Measurements from ENCODE around the gene DIAPH2. TPM values are rescaled to one million over a fixed set of nuclear protein-coding genes. Genes with fewer than 3 reads are reported as not detected.

The DIAPH2 gene
- total and polyA plus RNA-seq, 9 of the 15 experiments (the other 6 are each of a cell fraction or from before 2014, with no cell fraction given): 0.01 to 0.18 (median 0.07) TPM; not detected in 1

DNA sequence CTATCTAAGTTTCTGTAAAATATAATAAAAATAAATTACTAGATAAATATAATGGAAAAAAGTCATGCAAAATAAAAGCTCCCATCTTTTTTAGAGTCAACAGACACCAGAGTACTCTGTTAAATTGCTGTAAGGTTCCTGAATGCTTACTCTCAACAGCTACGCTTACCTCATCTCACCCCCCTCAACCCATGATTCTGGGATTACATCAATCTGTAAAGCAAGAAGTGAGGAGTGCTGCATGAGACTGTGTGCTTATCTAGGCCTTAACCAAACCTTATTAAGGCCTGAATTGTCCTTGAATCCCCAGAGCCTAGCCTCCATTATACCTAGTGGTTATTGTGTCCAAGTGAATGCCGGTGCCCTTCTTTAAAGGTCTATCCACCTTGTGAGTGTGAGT, 934.9 kb downstream of the DIAPH2 start:
- in situ Hi-C loops (cut with MboI): no loop called here

DNA sequence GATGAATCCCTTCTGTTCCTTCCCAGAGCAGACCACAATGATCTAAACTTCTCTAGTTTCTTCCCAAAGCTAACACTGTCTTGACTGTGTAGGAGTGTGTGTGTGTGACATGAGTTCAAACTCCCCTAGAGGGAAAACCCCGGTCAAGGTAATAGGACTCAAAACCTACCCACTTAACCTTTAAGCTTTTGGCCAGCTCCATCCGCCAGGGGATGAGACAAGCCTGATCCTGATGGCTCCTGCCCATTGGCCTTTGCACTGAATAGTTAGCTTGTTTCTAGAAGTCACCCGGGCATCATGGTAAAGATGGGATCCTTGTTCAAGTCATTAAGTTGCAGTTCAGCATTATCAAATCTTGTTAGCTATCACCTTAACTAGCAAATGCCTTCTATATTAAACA, 937.5 kb downstream of the DIAPH2 start:
- no peaks in the 10 kb centered on the region for H3K9me1 ChIP-seq (ENCODE audit: control insufficient read depth, insufficient read depth, low read length)
- H3K4me2 ChIP-seq (ENCODE audit: insufficient read depth, low read length): no peak overlapping the region
- H3K36me3 ChIP-seq (ENCODE audit: control insufficient read depth, insufficient read depth, low read length): no peaks in the 10 kb centered on the region
- H3K27me3 ChIP-seq (ENCODE audit: control insufficient read depth in 2 of 2, insufficient read depth in 2 of 2, low read length in 2 of 2): no peaks in the 10 kb centered on the region
- CTCF ChIA-PET (ENCODE audit: low intra/inter-chr PET ratio): no interaction called here
- H4K20me1 ChIP-seq (replicated peaks; ENCODE audit: control insufficient read depth, insufficient read depth, low read length): no peaks in the 10 kb centered on the region
- 0% methylated on average over 3 of the region's 3 CpGs for WGBS (ENCODE audit: insufficient coverage, low coverage, missing lambda C conversion rate)
- no peaks in the 10 kb centered on the region for H3K4me1 ChIP-seq (replicated peaks in 1 of 2; ENCODE audit: control insufficient read depth in 2 of 2, insufficient read depth in 2 of 2, low read length in 2 of 2)
- no peak overlapping the region for H3K27ac ChIP-seq (ENCODE audit: extremely low read depth, low read depth, low read length)
- no peak for ATAC-seq
- H3K9ac ChIP-seq (ENCODE audit: insufficient read depth in 1 of 2, low read depth in 2 of 2, low read length in 2 of 2): no peak overlapping the region
- BruUV-seq (replicated peaks): no TSS peak
- no peak overlapping the region for H2AFZ ChIP-seq (ENCODE audit: low read depth, low read length)
- no peaks in the 10 kb centered on the region for H3K79me2 ChIP-seq (ENCODE audit: control insufficient read depth, insufficient read depth, low read length)
- DNase-seq (ENCODE audit: extremely low read depth in 1 of 4, low spot score in 3 of 4): no peak
- in situ Hi-C loops (cut with MboI) (no loop called here), intact Hi-C loops (cut with micrococcal nuclease) (no loop called here)
- H3K9me3 ChIP-seq (replicated peaks; ENCODE audit: control insufficient read depth, insufficient read depth, low read depth, low read length): no peaks in the 10 kb centered on the region
- TF ChIP-seq, protein P1, sequence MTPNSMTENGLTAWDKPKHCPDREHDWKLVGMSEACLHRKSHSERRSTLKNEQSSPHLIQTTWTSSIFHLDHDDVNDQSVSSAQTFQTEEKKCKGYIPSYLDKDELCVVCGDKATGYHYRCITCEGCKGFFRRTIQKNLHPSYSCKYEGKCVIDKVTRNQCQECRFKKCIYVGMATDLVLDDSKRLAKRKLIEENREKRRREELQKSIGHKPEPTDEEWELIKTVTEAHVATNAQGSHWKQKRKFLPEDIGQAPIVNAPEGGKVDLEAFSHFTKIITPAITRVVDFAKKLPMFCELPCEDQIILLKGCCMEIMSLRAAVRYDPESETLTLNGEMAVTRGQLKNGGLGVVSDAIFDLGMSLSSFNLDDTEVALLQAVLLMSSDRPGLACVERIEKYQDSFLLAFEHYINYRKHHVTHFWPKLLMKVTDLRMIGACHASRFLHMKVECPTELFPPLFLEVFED (CRISPR knock-in tag; conservative IDR thresholded peaks at IDR 0.05): no peak
- TF ChIP-seq SP2 (IDR thresholded peaks at IDR 0.05; ENCODE audit: extremely low read depth, low read depth, low read length, poor library complexity, severe bottlenecking) (no peak), U2AF2 (optimal IDR thresholded peaks at IDR 0.05; ENCODE audit: low read depth, low read length) (no peak), HOXB6 (CRISPR knock-in tag; IDR thresholded peaks at IDR 0.05; ENCODE audit: borderline replicate concordance) (no peak), MECOM (CRISPR knock-in tag; IDR thresholded peaks at IDR 0.05) (no peak), ZC3H8 (IDR thresholded peaks at IDR 0.05) (no peak), RUNX1 (IDR thresholded peaks at IDR 0.05; ENCODE audit: low read depth) (no peak), ZNF644 (tag; IDR thresholded peaks at IDR 0.05; ENCODE audit: low read depth) (no peak)
- POLR2A ChIA-PET: no interaction called here
- FAIRE-seq: no peak
- H3K4me3 ChIP-seq: no peak overlapping the region

More for the DNA sequence above, 934.9 kb downstream of the DIAPH2 start:
- BruUV-seq (replicated peaks): no TSS peak
- Histone ChIP-seq H4K20me1 (replicated peaks; ENCODE audit: control insufficient read depth, insufficient read depth, low read length) (no peaks in the 10 kb centered on the region), H3K9me1 (ENCODE audit: control insufficient read depth, insufficient read depth, low read length) (no peaks in the 10 kb centered on the region), H3K4me2 (ENCODE audit: insufficient read depth, low read length) (no peak overlapping the region), H3K27ac (ENCODE audit: extremely low read depth, low read depth, low read length) (no peak overlapping the region), H3K4me1 (replicated peaks in 1 of 2; ENCODE audit: control insufficient read depth in 2 of 2, insufficient read depth in 2 of 2, low read length in 2 of 2) (no peaks in the 10 kb centered on the region), H3K79me2 (ENCODE audit: control insufficient read depth, insufficient read depth, low read length) (no peaks in the 10 kb centered on the region), H3K4me3 (no peak overlapping the region), H3K9me3 (replicated peaks; ENCODE audit: control insufficient read depth, insufficient read depth, low read depth, low read length) (no peaks in the 10 kb centered on the region), H2AFZ (ENCODE audit: low read depth, low read length) (no peak overlapping the region), H3K9ac (ENCODE audit: insufficient read depth in 1 of 2, low read depth in 2 of 2, low read length in 2 of 2) (no peak overlapping the region), H3K36me3 (ENCODE audit: control insufficient read depth, insufficient read depth, low read length) (no peaks in the 10 kb centered on the region), H3K27me3 (ENCODE audit: control insufficient read depth in 2 of 2, insufficient read depth in 2 of 2, low read length in 2 of 2) (no peaks in the 10 kb centered on the region)
- ChIA-PET CTCF (ENCODE audit: low intra/inter-chr PET ratio) (no interaction called here), POLR2A (no interaction called here)
- WGBS (ENCODE audit: insufficient coverage, low coverage, missing lambda C conversion rate): 0% methylated on average over 2 of the region's 2 CpGs
- DNase-seq (ENCODE audit: extremely low read depth in 1 of 4, low spot score in 3 of 4) (no peak), FAIRE-seq (no peak), ATAC-seq (no peak)
- TF ChIP-seq ZNF551 (CRISPR knock-in tag; IDR thresholded peaks at IDR 0.05) (no peak), SIN3A (IDR thresholded peaks at IDR 0.05; ENCODE audit: borderline replicate concordance in 2 of 2, control insufficient read depth in 1 of 2, low read depth in 2 of 2, low read length in 2 of 2) (no peak), MTA2 (IDR thresholded peaks at IDR 0.05; ENCODE audit: low read depth) (no peak)
- intact Hi-C loops (cut with micrococcal nuclease): no loop called here
